NCI-H1930 (cell line): ENCODE data around the gene PDGFA.

Experiments
- DNase-seq, 2 experiments: peaks; one replicate each; lab custom pipeline; 2025; lab: John Stamatoyannopoulos, UW

Gene PDGFA

GRCh38 chr7:503575-504111, 16.0 kb downstream of the PDGFA start:
- no peak for DNase-seq

DNA sequence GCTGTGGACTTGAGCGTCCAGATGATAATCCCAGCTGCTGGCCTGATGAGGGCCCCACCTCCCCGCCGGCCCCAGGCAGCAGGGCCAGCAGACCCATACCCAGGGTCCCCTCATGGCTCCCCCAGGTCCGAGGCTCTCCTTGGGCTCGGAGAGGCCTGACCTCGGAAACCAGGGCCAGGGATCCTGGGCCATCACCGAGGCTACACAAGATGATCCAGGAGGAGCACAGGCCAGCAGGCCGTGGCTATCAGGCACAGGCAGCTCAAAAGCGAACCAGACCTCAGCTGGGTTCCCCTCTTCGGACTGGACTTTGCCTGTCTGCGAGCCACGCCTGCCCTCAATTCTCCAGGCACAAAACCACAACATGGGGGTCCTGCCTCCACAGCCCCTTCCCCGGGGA, 17.4 kb downstream of the PDGFA start:
- DNase-seq: no peak

- no peak for DNase-seq
Measured at GRCh38 chr7:501526-501925, 18.1 kb downstream of the PDGFA start.

- DNase-seq: no peak
Measured at GRCh38 chr7:500521-501420, 18.9 kb downstream of the PDGFA start.

DNA sequence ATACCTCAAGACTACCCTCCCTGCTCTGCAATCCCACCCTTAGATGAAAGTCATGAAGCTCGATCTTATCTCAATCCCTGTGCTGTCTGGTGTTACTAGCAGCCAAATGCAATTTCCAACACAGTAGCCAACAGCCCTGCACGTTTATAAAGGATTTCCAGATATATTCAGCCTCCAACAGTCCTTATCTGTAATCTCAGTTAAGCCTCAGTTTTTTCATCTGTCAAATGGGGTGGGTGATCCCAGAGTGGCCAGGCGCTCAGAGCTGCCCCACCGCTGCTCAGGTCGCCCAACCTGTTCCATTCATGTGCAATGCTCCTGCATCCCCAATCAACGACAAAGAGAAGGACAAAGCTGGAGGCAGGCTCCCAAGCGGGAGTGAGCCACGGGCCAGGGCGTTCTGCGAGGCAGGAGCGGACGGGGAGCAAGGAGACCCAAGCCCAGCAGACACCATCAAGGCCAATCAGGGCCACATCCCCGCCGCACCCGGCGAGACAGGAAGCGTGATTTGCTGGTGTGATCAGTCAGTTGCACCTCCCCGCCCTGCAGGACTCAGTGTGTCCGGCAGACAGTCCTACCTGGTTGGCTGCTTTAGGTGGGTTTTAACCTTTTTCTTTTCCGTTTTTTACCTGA, 19.7 kb downstream of the PDGFA start:
- no peak for DNase-seq

- no peak for DNase-seq
Measured at GRCh38 chr7:498678-499641, 20.7 kb downstream of the PDGFA start.

DNA sequence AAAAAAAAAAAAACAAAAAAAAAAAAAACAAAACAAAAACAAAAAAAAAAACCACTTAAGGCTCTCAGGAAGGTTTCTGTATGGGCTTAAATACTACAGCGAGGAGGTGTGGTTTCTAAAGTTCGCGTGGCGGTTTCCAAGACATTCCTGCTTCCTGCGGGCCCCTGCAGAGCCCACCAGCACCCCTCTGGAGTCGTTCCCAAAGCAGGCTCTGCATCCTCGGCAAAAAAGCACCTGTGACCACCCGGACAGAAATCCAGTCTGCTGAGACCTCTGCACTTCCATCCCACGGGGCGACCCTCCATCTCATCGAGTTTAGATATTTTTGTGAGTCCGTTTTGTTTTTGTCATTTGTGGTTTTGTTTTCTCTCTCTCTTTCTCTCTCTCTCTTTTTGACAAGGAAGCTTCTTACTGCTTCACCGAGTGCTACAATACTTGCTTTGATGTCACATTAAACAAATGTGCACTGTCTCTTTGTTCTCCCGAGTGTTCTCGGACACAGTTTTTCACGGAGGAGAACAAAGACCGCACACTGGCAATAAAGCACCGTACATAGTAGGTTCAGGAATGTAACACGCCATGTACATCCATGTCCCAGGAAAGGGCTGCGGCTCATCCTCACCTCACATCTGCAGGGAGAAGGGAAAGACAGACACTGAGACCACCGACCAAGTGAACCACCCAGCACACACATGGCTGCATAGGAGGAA, 21.5 kb downstream of the PDGFA start:
- DNase-seq: no peak

DNA sequence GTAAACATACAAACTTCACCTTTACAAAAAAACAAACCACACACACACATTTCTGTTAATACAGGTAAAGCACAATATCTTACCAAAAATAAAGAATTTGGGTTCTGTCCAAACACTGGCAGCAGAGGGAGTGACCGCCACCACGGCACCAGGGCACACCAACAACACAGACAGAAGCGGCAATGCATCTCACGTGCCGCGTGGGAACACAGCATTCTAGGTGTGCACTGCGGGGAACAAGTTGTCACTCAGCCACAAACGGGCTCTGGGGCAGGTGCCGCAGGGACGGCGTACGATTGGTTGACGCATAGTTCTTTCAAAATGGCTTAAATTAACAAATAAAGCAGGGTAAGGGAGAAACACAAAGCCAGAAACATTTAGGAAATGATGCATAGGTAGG, 22.3 kb downstream of the PDGFA start:
- no peak for DNase-seq

- no peak for DNase-seq
Measured at GRCh38 chr7:496528-497295, 22.9 kb downstream of the PDGFA start.

GRCh38 chr7:495761-496321, 23.8 kb downstream of the PDGFA start:
- DNase-seq: no peak

DNA sequence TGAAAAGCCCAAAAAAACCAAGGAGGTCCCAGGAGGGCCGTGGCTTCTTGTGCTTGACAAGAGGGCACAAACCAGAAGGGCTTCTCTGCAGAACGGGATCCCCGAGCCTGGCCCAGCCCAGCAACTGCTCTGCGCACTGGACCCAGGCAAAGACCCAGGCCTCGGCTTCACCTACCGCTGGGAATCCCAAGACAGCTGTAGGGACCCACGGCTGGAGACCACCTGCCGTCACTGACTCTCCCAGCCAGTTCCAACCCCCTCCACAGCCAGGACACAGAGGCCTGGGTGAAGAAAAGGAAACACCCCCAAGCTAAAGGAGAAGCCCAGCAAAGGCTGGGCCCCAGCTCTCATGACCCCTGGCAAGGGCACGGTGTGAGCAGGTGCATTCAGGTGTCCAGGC, 24.3 kb downstream of the PDGFA start:
- no peak for DNase-seq

DNA sequence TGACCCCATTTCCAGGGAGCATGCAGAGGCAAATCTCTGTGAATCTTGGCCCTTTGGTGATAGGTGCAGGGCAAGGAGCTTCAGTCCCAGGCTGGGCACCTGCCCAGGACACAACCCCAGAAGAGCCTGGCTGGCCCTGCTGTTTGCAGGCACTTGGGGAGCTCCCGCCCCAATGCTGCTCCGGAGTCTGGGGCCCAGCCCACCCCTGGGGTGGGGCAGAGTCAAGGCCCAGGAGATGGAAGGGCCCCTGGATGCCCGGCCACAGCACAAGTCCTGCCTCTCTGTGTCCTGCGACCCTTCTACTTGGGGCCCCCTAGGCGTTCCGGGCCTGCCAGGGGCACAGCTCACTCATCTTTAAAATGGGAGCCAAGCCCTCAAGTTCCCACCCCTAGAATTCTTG, 24.7 kb downstream of the PDGFA start:
- DNase-seq: no peak

DNA sequence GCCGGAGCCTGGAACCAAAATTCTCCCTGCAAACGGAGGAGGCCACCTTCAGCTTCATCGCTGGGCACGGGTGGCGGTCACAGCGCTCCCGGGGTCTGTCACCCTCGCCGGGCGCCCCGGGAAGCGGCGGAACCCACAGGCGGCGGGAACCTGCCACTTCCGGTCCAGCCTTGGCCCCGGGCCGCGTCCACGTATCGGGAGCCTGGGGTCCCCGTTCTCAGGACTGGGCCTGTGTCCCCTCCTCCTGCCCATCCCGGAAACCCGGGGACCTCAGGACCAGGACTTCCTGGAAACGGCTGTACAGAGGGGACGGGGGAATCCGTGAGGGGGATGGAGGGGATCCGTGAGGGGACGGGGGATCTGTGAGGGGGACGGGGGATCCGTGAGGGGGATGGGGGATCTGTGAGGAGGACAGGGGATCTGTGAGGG, 25.4 kb downstream of the PDGFA start:
- DNase-seq: no peak

DNA sequence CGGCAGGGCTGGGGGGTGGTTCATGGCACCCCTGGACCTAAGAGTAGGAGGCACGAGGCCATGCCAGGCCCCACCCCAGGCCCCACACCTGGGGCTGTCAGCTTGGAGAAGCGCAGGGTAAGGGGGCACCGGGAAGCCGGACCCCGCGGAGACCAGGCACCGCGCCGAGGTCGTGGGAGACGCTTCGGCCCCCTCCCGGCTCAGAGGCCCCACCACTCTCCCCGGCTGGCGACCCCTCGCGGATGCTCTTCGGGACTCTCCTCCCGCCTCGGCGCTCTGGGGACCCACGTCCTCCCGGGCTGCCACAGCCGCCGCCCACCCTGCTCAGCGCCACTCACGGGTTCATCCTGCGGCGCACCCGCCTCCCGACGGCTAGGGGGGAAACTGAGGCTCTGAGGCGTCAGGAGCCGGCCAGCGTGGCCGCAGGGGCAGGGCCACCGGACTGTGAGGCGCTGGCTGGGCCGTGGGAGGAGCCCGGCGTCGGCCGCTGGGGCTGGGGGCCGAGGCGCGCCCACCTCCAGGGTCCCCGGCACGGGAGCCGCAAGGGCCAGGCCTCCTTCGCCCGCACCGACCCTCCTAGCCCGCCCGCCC, 25.9 kb downstream of the PDGFA start:
- no peak for DNase-seq

GRCh38 chr7:492714-493065, 27.0 kb downstream of the PDGFA start:
- no peak for DNase-seq

DNA sequence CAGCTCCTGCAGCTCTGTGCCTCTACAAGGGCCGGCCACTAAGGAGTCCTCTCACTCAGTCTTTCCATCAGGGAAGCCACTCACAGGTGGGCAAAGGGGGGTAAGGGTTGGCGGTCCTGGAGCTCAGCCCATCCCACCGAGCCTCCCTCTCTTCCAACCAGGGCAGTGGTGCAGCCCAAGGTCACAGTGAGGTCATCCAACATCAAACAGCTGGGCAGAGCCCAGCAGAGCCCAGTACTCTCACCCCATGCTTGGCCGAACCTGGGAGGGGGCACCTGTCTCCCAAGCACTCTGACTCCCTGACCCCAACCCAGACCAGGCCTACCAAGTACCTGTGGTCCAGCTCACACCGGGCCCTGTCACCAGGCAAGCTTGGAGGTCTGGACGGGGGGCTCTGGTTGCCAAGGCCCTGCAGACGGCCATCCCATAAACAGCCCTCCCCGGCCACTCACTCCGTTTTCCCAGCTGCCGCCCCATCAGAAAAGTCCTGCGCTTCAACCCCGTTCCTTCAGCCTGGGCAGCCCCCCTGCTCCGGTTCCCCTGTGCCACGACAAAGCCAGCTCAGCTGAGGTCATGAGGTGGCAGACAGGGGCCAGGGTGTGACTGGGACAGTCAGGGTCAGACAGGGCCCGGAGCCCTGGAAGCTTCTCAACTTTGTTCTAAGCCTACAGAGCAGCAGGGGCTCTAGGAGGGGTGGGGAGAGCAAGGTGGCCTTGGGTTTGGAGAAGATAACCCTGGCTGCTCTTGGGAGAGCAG, 27.5 kb downstream of the PDGFA start:
- DNase-seq: no peak

DNA sequence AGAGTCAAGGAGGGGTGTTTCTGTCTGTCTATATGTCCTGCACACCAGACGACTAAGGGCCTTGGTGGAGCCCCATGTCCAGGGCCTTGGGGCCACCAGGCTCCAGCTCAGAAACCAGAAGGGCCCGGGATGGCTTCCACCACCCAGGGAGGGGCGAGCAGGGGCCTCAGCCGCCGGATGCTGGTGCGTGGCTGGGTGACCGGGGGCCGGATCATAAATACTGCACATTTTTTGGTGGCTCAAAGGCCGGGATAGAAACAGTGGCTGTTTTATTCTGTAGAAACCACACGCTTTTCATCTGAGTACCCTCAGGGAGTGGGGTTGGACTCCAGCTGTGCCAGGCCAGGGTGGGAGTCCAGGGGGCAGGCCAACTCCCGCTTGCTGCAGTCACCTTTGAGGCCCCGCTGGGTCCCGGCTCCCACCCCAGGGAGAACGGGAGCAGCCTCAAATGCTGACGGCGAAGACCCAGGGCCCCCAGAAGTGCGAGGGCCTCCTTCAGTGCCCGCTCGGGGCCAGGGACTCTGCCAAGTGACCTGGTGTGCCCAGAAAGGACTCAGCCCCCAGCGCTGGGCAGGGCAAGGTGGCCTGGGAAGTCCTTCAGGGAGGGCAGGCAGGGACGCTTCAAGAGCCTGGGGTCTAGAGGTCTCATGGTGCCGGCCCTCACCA, 28.2 kb downstream of the PDGFA start:
- DNase-seq: no peak

GRCh38 chr7:490461-491291, 29.0 kb downstream of the PDGFA start:
- no peak for DNase-seq
